IPS DF 4.7 (cell line): ENCODE data around the gene SPATS1.
A peak's percentile ranks its signal among the peaks of the same experiment; 100 is the strongest.

Experiments
- DNase-seq: peaks from one replicate; pipeline ENCODE4 v3.0.0-alpha.2; 2013; ENCODE audit warnings: low spot score; ENCODE audit errors: extremely low read depth

Gene SPATS1

GRCh38 chr6:44387346-44388134 lies 45.1 kb downstream of the SPATS1 start, which contains the start of gene CDC5L:
Gene CDC5L, plus strand, starts transcription at chr6:44387706. Its CDS starts 118 bp downstream, at chr6:44387824.
- peak; percentile 91 for DNase-seq

- DNase-seq = no peak
These were observed 45.7 kb downstream of the SPATS1 start for GRCh38 chr6:44388135-44388487.

DNA sequence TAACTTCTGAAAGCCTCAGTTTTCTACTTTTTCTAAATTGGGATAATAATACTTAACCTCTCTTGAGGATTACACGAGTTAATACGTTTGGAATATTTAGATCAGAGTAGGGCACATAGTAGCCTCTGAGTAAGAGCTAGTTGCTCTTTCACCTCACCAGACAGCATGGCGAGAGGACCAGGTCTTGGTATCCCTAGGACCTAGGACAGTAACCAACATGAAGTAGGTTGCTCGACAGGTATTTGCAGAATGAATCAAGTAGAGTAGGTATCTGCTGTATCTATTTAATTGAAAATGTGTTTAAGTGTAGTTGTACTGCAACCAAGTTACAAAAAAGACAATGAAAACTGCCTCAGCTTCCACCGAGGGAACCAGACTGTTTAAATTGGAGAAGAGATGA lies 46.4 kb downstream of the SPATS1 start:
- no peak for DNase-seq

DNA sequence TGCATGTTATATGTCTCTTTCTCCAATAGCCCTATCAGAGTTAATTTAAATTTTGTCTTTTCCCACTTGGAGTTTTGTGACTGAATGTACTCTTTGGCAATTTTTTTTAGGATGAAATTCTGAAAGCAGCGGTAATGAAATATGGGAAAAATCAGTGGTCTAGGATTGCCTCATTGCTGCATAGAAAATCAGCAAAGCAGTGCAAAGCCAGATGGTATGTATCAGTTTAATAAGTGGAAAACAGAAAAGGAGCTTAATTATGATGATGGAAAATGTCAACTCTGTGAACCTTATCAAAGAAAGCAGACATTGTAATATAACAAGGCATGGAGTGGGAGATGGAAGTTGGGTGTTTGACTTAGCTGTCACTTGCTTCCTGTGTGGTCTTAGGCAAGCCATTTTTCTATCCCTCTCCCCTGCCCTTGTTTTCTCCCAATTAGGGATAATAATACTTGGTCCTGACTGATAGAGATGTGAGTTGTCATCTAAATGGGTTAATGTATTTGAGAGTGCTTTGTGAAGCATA lies 47.8 kb downstream of the SPATS1 start:
- no peak for DNase-seq
